ENCODE measurements around the gene OGT. TPM values are rescaled to one million over a fixed set of nuclear protein-coding genes. Genes with fewer than 3 reads are reported as not detected.

OGT gene
- total RNA-seq, 1 experiment from 2014 or later, result 130 TPM

DNA sequence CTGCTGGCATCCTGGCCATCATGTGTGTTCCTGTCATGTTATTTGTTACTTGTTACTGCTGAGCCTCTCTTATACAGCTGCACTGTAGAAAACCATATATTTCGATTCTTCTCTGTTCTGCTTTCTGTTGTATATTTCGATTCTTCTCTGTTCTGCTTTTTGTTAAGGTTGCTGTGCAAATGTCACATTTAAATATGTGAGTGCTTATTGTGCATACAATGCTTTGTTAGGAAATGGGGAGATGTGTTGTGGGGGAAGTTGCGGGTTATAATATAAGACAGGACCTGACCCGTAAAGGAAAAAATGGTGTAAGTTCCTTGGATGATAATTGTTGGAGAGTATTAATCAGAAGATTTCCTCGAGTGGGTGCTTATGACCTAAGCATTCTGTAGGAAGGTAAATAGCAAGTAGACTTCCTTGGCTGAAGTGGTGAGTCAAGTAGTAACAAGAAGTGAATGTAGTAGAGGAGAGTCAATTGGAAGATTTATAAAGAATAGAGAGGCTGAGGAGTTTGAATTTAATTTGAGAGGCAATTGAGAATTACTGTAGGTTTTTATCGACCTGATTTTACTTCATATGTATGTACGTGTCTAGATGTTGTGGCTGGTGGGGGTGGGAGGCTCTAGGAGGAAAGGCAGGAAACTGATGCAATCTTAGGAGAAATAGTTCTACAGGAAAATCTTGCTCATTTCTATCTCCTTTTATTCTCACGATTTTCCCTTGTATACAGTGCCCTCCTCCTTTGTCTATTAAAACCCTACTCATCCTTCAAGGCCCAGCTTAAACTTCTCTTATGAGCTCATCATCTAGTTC is 8.5 kb downstream of the OGT start:
- ChIA-PET CTCF (no interaction called here), POLR2A (ENCODE audit: low non-redundant PET) (no interaction called here)
- H3K4me3 ChIP-seq (ENCODE audit: low read depth, low read length, poor library complexity, severe bottlenecking), result no peak overlapping the region
- H3K4me1 ChIP-seq (ENCODE audit: insufficient read depth, low read length, poor library complexity, severe bottlenecking), result peaks cover 18% of the 10 kb centered on the region
- DNase-seq (ENCODE audit: low spot score), result peak; percentile 63
- peak overlapping the region; percentile 76 for H3K27ac ChIP-seq (ENCODE audit: low read depth, low read length, poor library complexity, severe bottlenecking)
- no peaks in the 10 kb centered on the region for H3K27me3 ChIP-seq (replicated peaks; ENCODE audit: insufficient read depth, low read depth, low read length, poor library complexity)
- intact Hi-C loops (cut with micrococcal nuclease; ENCODE audit: unreplicated experiment), result no loop called here
- TSS peak; percentile 86 for BruUV-seq (replicated peaks)
- peaks cover 38% of the 10 kb centered on the region for H3K36me3 ChIP-seq (ENCODE audit: insufficient read depth, low read length, poor library complexity, severe bottlenecking)
- TF ChIP-seq, protein P1, sequence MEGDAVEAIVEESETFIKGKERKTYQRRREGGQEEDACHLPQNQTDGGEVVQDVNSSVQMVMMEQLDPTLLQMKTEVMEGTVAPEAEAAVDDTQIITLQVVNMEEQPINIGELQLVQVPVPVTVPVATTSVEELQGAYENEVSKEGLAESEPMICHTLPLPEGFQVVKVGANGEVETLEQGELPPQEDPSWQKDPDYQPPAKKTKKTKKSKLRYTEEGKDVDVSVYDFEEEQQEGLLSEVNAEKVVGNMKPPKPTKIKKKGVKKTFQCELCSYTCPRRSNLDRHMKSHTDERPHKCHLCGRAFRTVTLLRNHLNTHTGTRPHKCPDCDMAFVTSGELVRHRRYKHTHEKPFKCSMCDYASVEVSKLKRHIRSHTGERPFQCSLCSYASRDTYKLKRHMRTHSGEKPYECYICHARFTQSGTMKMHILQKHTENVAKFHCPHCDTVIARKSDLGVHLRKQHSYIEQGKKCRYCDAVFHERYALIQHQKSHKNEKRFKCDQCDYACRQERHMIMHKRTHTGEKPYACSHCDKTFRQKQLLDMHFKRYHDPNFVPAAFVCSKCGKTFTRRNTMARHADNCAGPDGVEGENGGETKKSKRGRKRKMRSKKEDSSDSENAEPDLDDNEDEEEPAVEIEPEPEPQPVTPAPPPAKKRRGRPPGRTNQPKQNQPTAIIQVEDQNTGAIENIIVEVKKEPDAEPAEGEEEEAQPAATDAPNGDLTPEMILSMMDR (conservative IDR thresholded peaks at IDR 0.05; ENCODE audit: low read depth, low read length), result no peak
- no peak for TF ChIP-seq EZH2 (IDR thresholded peaks at IDR 0.05; ENCODE audit: borderline replicate concordance, low read depth, low read length, poor library complexity, severe bottlenecking)
- H3K9me3 ChIP-seq (ENCODE audit: low read depth, low read length, poor library complexity, severe bottlenecking), result no peaks in the 10 kb centered on the region

GRCh38 chrX:71542411-71542810 is 9.5 kb downstream of the OGT start:
- Histone ChIP-seq H3K36me3 (ENCODE audit: insufficient read depth, low read length, poor library complexity, severe bottlenecking) (peaks cover 48% of the 10 kb centered on the region), H3K9me3 (ENCODE audit: low read depth, low read length, poor library complexity, severe bottlenecking) (no peaks in the 10 kb centered on the region), H3K4me3 (ENCODE audit: low read depth, low read length, poor library complexity, severe bottlenecking) (no peak overlapping the region), H3K27ac (ENCODE audit: low read depth, low read length, poor library complexity, severe bottlenecking) (peak overlapping the region; percentile 76), H3K27me3 (replicated peaks; ENCODE audit: insufficient read depth, low read depth, low read length, poor library complexity) (no peaks in the 10 kb centered on the region), H3K4me1 (ENCODE audit: insufficient read depth, low read length, poor library complexity, severe bottlenecking) (peaks cover 18% of the 10 kb centered on the region)
- ChIA-PET CTCF (no interaction called here), POLR2A (ENCODE audit: low non-redundant PET) (no interaction called here)
- intact Hi-C loops (cut with micrococcal nuclease; ENCODE audit: unreplicated experiment), result no loop called here
- peak; percentile 15 for DNase-seq (ENCODE audit: low spot score)
- BruUV-seq (replicated peaks), result no TSS peak
- no peak for TF ChIP-seq EZH2 (IDR thresholded peaks at IDR 0.05; ENCODE audit: borderline replicate concordance, low read depth, low read length, poor library complexity, severe bottlenecking)
- TF ChIP-seq, protein P1 (conservative IDR thresholded peaks at IDR 0.05; ENCODE audit: low read depth, low read length), result no peak

DNA sequence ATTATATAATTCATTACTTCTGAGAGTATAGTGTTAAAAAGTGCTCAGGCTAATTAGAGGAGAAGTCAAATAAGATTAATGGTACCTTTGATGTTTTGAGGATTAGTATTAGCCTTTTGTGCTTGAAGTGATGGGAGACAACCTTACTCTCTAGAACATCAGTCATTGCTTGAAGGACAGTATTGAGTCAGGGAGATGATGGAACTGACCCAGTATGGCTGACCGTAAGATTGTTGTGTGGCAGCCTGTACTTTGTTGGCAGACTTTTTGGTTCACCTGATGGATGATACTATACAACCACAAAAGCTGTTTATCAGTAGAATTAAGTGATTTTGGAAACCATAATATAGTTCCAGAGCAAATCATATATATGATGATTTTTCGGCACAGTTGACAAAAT is 9.9 kb downstream of the OGT start:
- TF ChIP-seq, protein P1 (conservative IDR thresholded peaks at IDR 0.05; ENCODE audit: low read depth, low read length), result no peak
- TF ChIP-seq EZH2 (IDR thresholded peaks at IDR 0.05; ENCODE audit: borderline replicate concordance, low read depth, low read length, poor library complexity, severe bottlenecking), result no peak
- H3K9me3 ChIP-seq (ENCODE audit: low read depth, low read length, poor library complexity, severe bottlenecking), result no peaks in the 10 kb centered on the region
- ChIA-PET POLR2A (ENCODE audit: low non-redundant PET) (no interaction called here), CTCF (no interaction called here)
- H3K27ac ChIP-seq (ENCODE audit: low read depth, low read length, poor library complexity, severe bottlenecking), result no peak overlapping the region
- no peak for DNase-seq (ENCODE audit: low spot score)
- intact Hi-C loops (cut with micrococcal nuclease; ENCODE audit: unreplicated experiment), result no loop called here
- no peaks in the 10 kb centered on the region for H3K27me3 ChIP-seq (replicated peaks; ENCODE audit: insufficient read depth, low read depth, low read length, poor library complexity)
- H3K4me3 ChIP-seq (ENCODE audit: low read depth, low read length, poor library complexity, severe bottlenecking), result no peak overlapping the region
- H3K4me1 ChIP-seq (ENCODE audit: insufficient read depth, low read length, poor library complexity, severe bottlenecking), result peaks cover 18% of the 10 kb centered on the region
- peaks cover 50% of the 10 kb centered on the region for H3K36me3 ChIP-seq (ENCODE audit: insufficient read depth, low read length, poor library complexity, severe bottlenecking)
- BruUV-seq (replicated peaks), result no TSS peak
